ENCODE results near the gene MAPT. TPM values are rescaled to one million over a fixed set of nuclear protein-coding genes. Genes with fewer than 3 reads are reported as not detected.
"Not testable (repeated sequence)": the region's sequence is repeated elsewhere in the genome, so short reads cannot be mapped to it uniquely, and the experiment has no call there.

MAPT gene
- total RNA-seq, 3 donors from 2014 or later (not counting 1 experiment from before 2014, with no cell fraction given), result 0.14 to 1.3 (median 0.58) TPM

GRCh38 chr17:45956090-45956489 lies 61.7 kb downstream of the MAPT start:
- Histone ChIP-seq H3K27ac (ENCODE audit: low read length) (no peak overlapping the region), H3K4me3 (ENCODE audit: low read length) (no peak overlapping the region), H3K27me3 (ENCODE audit: control insufficient read depth, insufficient read depth, low read length) (no peaks in the 10 kb centered on the region), H3K4me1 (ENCODE audit: control insufficient read depth, insufficient read depth, low read length) (no peaks in the 10 kb centered on the region), H3K36me3 (ENCODE audit: control insufficient read depth, insufficient read depth, low read length) (no peaks in the 10 kb centered on the region), H3K9me3 (ENCODE audit: control insufficient read depth, insufficient read depth, low read length) (no peaks in the 10 kb centered on the region)
- peaks cover 15 to 18% of the 10 kb centered on the region in 2 donors for H3K27me3 Mint-ChIP-seq (ENCODE audit: low read depth in 2 of 2)
- no peak for DNase-seq
- H3K36me3 Mint-ChIP-seq, result no peaks in the 10 kb centered on the region
- no peaks in the 10 kb centered on the region for H3K9me3 Mint-ChIP-seq
- WGBS (ENCODE audit: insufficient coverage), result 94% methylated on average over 3 of the region's 3 CpGs
- H3K4me3 Mint-ChIP-seq, result no peak overlapping the region
- H3K4me1 Mint-ChIP-seq, result no peaks in the 10 kb centered on the region
- TF ChIP-seq CTCF (IDR thresholded peaks at IDR 0.05), result no peak
- no peak overlapping the region for H3K27ac Mint-ChIP-seq
- intact Hi-C loops (cut with micrococcal nuclease), result no loop called here
- no peak for ATAC-seq

GRCh38 chr17:45956746-45957145 lies 62.4 kb downstream of the MAPT start:
- H3K27me3 ChIP-seq (ENCODE audit: control insufficient read depth, insufficient read depth, low read length); H3K4me3 ChIP-seq (ENCODE audit: low read length); H3K36me3 Mint-ChIP-seq; H3K27ac ChIP-seq (ENCODE audit: low read length); H3K27ac Mint-ChIP-seq; H3K4me1 ChIP-seq (ENCODE audit: control insufficient read depth, insufficient read depth, low read length); H3K9me3 ChIP-seq (ENCODE audit: control insufficient read depth, insufficient read depth, low read length); H3K4me3 Mint-ChIP-seq; H3K9me3 Mint-ChIP-seq; intact Hi-C loops (cut with micrococcal nuclease); H3K36me3 ChIP-seq (ENCODE audit: control insufficient read depth, insufficient read depth, low read length); H3K4me1 Mint-ChIP-seq; DNase-seq; ATAC-seq: not testable (repeated sequence)
- peaks cover 12 to 14% of the 10 kb centered on the region in 2 donors for H3K27me3 Mint-ChIP-seq (ENCODE audit: low read depth in 2 of 2)
- no CpG with 5 or more reads among the region's 4 CpGs for WGBS (ENCODE audit: insufficient coverage)

- no peak for ATAC-seq
- Histone ChIP-seq H3K36me3 (ENCODE audit: control insufficient read depth, insufficient read depth, low read length) (no peaks in the 10 kb centered on the region), H3K4me1 (ENCODE audit: control insufficient read depth, insufficient read depth, low read length) (no peaks in the 10 kb centered on the region), H3K4me3 (ENCODE audit: low read length) (no peak overlapping the region), H3K27ac (ENCODE audit: low read length) (no peak overlapping the region), H3K27me3 (ENCODE audit: control insufficient read depth, insufficient read depth, low read length) (no peaks in the 10 kb centered on the region), H3K9me3 (ENCODE audit: control insufficient read depth, insufficient read depth, low read length) (no peaks in the 10 kb centered on the region)
- intact Hi-C loops (cut with micrococcal nuclease), result no loop called here
- Mint-ChIP-seq H3K4me1 (no peaks in the 10 kb centered on the region), H3K27ac (no peak overlapping the region), H3K9me3 (no peaks in the 10 kb centered on the region), H3K4me3 (no peak overlapping the region), H3K36me3 (no peaks in the 10 kb centered on the region), H3K27me3 (ENCODE audit: low read depth in 2 of 2) (peaks cover 8% of the 10 kb centered on the region in 2 donors)
- no peak for TF ChIP-seq CTCF (IDR thresholded peaks at IDR 0.05)
- no peak for DNase-seq
- 97% methylated on average over 9 of the region's 9 CpGs for WGBS (ENCODE audit: insufficient coverage)
Measured at GRCh38 chr17:45958307-45958706, 64.0 kb downstream of the MAPT start.

GRCh38 chr17:45958994-45959665 lies 64.8 kb downstream of the MAPT start:
- peaks cover 8 to 9% of the 10 kb centered on the region in 2 donors for H3K27me3 Mint-ChIP-seq (ENCODE audit: low read depth in 2 of 2)
- intact Hi-C loops (cut with micrococcal nuclease), result no loop called here
- no peak for TF ChIP-seq CTCF (IDR thresholded peaks at IDR 0.05)
- WGBS (ENCODE audit: insufficient coverage), result 89% methylated on average over 9 of the region's 9 CpGs
- H3K9me3 ChIP-seq (ENCODE audit: control insufficient read depth, insufficient read depth, low read length), result no peaks in the 10 kb centered on the region
- no peaks in the 10 kb centered on the region for H3K36me3 Mint-ChIP-seq
- H3K4me3 ChIP-seq (ENCODE audit: low read length), result no peak overlapping the region
- H3K4me1 Mint-ChIP-seq, result no peaks in the 10 kb centered on the region
- no peaks in the 10 kb centered on the region for H3K27me3 ChIP-seq (ENCODE audit: control insufficient read depth, insufficient read depth, low read length)
- no peaks in the 10 kb centered on the region for H3K36me3 ChIP-seq (ENCODE audit: control insufficient read depth, insufficient read depth, low read length)
- no peak for ATAC-seq
- H3K4me1 ChIP-seq (ENCODE audit: control insufficient read depth, insufficient read depth, low read length), result no peaks in the 10 kb centered on the region
- DNase-seq, result no peak
- no peak overlapping the region for H3K27ac ChIP-seq (ENCODE audit: low read length)
- H3K27ac Mint-ChIP-seq, result no peak overlapping the region
- no peaks in the 10 kb centered on the region for H3K9me3 Mint-ChIP-seq
- H3K4me3 Mint-ChIP-seq, result no peak overlapping the region

Measured in natural killer cell (primary cell).